Skeletal muscle satellite cell (primary cell): ENCODE measurements around the gene FMO5.
"Not testable (repeated sequence)": the region's sequence is repeated elsewhere in the genome, so short reads cannot be mapped to it uniquely, and the experiment has no call there.

Experiments
- H3K27me3 ChIP-seq: 2 replicates; pipeline ENCODE4 v1.7.0; 2013; ENCODE audit warnings: low read length; ENCODE audit not compliant: control insufficient read depth, insufficient read depth
- H3K36me3 ChIP-seq: 2 replicates; pipeline ENCODE4 v1.7.0; 2013; ENCODE audit warnings: mild to moderate bottlenecking, control low read depth, low read length; ENCODE audit not compliant: insufficient read depth
- H3K4me1 ChIP-seq: 2 replicates; pipeline ENCODE4 v1.7.0; 2013; ENCODE audit warnings: low read length; ENCODE audit not compliant: control insufficient read depth, insufficient read depth
- H3K4me2 ChIP-seq: 2 replicates; pipeline ENCODE4 v1.7.0; 2013; ENCODE audit warnings: mild to moderate bottlenecking, low read length
- H3K4me3 ChIP-seq: 2 replicates; pipeline ENCODE4 v1.7.0; 2013; ENCODE audit warnings: low read length
- H3K9ac ChIP-seq: 2 replicates; pipeline ENCODE4 v1.7.0; 2013; ENCODE audit warnings: mild to moderate bottlenecking, low read depth, low read length, moderate library complexity
- H3K9me3 ChIP-seq: replicated peaks from 2 replicates; pipeline ENCODE4 v1.7.0; 2013; ENCODE audit warnings: mild to moderate bottlenecking, control low read depth, low read length

Gene FMO5

GRCh38 chr1:147246044-147246690 lies 21.0 kb upstream of the FMO5 start:
- Histone ChIP-seq H3K4me2 (no peak overlapping the region), H3K27me3 (no peaks in the 10 kb centered on the region), H3K4me1 (peaks cover 5% of the 10 kb centered on the region), H3K9me3 (no peaks in the 10 kb centered on the region), H3K36me3 (no peaks in the 10 kb centered on the region), H3K4me3 (no peak overlapping the region), H3K9ac (no peak overlapping the region)

- Histone ChIP-seq H3K27me3 (no peaks in the 10 kb centered on the region), H3K9ac (no peak overlapping the region), H3K4me1 (peaks cover 5% of the 10 kb centered on the region), H3K4me3 (no peak overlapping the region), H3K9me3 (no peaks in the 10 kb centered on the region), H3K36me3 (no peaks in the 10 kb centered on the region), H3K4me2 (no peak overlapping the region)
Measured at GRCh38 chr1:147245586-147246021, 20.5 kb upstream of the FMO5 start.

- peaks cover 5% of the 10 kb centered on the region for H3K4me1 ChIP-seq
- no peak overlapping the region for H3K4me3 ChIP-seq
- H3K27me3 ChIP-seq = no peaks in the 10 kb centered on the region
- H3K36me3 ChIP-seq = no peaks in the 10 kb centered on the region
- H3K4me2 ChIP-seq = no peak overlapping the region
- no peaks in the 10 kb centered on the region for H3K9me3 ChIP-seq
- H3K9ac ChIP-seq = no peak overlapping the region
Measured at GRCh38 chr1:147245129-147245528, 20.0 kb upstream of the FMO5 start.

DNA sequence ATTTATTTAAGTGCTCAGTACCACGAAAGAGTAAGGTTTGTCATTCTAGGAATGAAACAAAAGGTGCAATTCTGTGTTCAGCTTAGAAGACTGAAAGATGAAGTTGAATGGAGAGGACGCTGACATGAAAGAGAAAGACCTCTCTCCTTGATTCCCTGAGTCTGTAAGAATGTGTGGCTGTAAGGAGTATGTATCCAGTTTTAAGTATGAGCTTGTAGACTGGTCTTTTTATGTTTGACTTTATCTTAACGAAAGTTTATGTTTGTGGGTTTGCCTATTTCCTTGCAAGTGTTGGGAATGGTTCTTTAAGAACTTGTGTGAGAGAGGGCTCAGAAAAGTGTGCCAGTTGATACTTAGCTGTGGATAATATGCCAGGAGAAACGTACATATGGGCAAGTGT lies 18.7 kb upstream of the FMO5 start:
- Histone ChIP-seq H3K4me2 (peak overlapping the region; percentile 85), H3K9ac (peak overlapping the region; percentile 93), H3K4me3 (peak overlapping the region; percentile 75), H3K9me3 (no peaks in the 10 kb centered on the region), H3K27me3 (no peaks in the 10 kb centered on the region), H3K36me3 (no peaks in the 10 kb centered on the region), H3K4me1 (peaks cover 5% of the 10 kb centered on the region)

GRCh38 chr1:147243228-147243685 lies 18.1 kb upstream of the FMO5 start:
- Histone ChIP-seq H3K4me1 (peaks cover 5% of the 10 kb centered on the region), H3K9ac (peak overlapping the region; percentile 93), H3K4me3 (peak overlapping the region; percentile 75), H3K36me3 (no peaks in the 10 kb centered on the region), H3K9me3 (no peaks in the 10 kb centered on the region), H3K4me2 (peak overlapping the region; percentile 85), H3K27me3 (no peaks in the 10 kb centered on the region)

DNA sequence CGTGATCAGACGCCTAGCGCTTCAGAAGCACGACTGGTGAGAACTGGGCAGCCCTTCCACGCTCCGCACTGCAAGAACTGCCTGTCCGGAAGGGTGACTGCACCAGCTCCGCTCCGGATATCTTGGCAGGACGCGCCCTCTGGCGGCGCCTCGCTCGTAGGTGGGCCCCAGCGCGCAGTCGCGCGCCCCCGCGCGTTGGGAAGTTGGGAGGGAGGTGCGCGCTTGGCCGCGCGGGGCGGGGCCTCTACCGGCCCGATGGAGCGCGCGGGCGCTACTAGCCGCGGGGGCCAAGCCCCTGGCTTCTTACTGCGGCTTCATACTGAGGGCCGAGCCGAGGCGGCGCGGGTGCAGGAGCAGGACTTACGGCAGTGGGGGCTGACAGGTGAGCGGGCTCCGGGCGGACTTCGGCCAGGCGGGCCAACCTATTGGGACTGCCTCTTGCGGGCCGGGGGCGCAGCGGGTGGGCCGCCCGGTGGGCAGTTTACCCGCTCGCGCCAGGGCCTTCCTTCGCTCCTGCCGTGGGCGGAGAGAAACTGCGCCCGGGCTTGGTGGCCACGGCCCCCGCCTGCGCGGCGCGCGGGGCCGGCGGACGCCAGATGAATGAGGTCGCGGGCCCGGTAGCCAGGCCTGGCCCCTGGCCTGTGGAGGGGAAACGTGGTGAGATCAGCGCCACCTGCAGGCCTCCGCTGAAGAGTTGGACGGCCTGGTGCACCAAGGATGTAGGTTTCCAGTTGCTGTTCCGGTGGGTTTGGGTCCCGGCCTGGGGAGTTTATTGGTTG lies 17.5 kb upstream of the FMO5 start, which contains the start of gene CHD1L:
Gene CHD1L (plus strand): TSS at position 236 of the 779 bp plus-strand sequence. CDS start 20 bp downstream, at position 256.
- Histone ChIP-seq H3K9ac (peak within 1 kb of the TSS; percentile 93), H3K27me3 (peaks cover 1% of the 10 kb centered on the region), H3K36me3 (no peaks in the 10 kb centered on the region), H3K4me1 (peaks cover 5% of the 10 kb centered on the region), H3K4me3 (peak within 1 kb of the TSS; percentile 75), H3K9me3 (no peaks in the 10 kb centered on the region), H3K4me2 (peak within 1 kb of the TSS; percentile 85)

DNA sequence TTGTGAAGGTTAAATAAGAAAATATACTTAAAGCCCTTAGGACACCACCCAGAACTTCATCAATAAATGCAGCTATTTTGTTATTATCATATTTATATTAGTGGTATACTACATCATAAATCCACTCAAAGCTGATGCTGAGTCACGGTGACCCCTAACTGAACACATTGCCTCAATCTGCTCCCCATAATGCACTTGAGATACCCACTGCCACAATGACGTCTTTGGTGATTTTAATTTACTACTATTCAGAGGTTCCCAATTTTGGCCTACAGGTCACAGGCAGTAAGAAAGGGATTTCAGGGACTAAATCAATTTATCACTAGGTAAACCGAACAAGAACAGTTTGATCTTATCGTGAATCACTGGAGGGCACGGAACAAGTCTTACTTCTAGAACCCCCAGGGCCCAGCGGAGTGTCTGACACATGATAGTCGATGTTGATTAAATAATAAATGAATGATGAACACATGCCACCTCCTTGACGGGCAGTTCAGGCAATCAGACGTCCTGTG lies 16.9 kb upstream of the FMO5 start:
- H3K4me2 ChIP-seq = peak overlapping the region; percentile 85
- H3K9ac ChIP-seq = peak overlapping the region; percentile 93
- H3K9me3 ChIP-seq = no peaks in the 10 kb centered on the region
- H3K36me3 ChIP-seq = no peaks in the 10 kb centered on the region
- peaks cover 4% of the 10 kb centered on the region for H3K27me3 ChIP-seq
- peak overlapping the region; percentile 75 for H3K4me3 ChIP-seq
- H3K4me1 ChIP-seq = peaks cover 5% of the 10 kb centered on the region

- H3K4me1 ChIP-seq, H3K9ac ChIP-seq, H3K4me3 ChIP-seq, H3K36me3 ChIP-seq, H3K9me3 ChIP-seq, H3K4me2 ChIP-seq, H3K27me3 ChIP-seq: not testable (repeated sequence)
Measured at GRCh38 chr1:147240131-147240721, 15.1 kb upstream of the FMO5 start.

DNA sequence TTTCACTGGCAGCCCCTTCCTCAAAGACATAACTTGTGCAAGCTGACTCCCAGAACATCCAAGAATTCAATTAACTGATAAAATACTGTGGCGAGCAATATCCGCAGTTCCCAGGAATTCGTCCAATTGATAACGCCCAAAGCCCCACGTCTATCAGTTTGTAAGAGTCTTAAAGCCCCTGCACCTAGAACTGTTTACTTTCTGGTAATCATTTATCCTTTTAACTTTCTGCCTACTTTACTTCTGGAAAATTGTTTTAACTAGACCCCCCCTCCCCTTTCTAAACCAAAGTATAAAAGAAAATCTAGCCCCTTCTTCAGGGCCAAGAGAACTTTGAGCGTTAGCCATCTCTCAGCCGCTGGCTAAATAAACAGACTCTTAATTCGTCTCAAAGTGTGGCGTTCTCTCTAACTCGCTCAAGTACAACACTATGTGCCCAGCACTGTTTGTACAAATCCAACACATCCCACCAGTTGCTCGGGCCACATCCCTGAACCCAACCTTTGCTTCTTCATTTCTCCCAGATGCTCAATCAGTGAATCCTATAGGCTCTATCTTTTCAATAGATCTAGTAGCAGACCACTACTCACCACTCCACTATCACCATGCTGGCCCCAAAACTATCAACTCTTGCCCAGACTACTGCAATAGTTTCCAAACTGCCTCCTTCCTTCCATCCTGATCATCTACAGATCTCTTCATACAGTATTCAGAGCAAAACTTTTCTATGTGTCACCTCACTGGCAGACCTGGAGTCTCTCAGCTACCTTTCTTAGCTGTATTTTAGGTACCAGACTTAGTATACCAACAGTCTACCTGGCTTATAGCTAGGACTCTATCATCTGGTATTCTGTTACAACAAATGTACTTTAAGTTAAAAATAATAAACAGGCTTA lies 14.0 kb upstream of the FMO5 start:
- H3K4me3 ChIP-seq = no peak overlapping the region
- peaks cover 4% of the 10 kb centered on the region for H3K9me3 ChIP-seq
- H3K27me3 ChIP-seq = peaks cover 10% of the 10 kb centered on the region
- no peaks in the 10 kb centered on the region for H3K36me3 ChIP-seq
- no peak overlapping the region for H3K4me2 ChIP-seq
- no peak overlapping the region for H3K9ac ChIP-seq
- H3K4me1 ChIP-seq = peaks cover 5% of the 10 kb centered on the region

GRCh38 chr1:147238053-147238902 lies 13.1 kb upstream of the FMO5 start:
- H3K9ac ChIP-seq = no peak overlapping the region
- H3K4me1 ChIP-seq = peaks cover 5% of the 10 kb centered on the region
- no peak overlapping the region for H3K4me3 ChIP-seq
- peaks cover 10% of the 10 kb centered on the region for H3K27me3 ChIP-seq
- peaks cover 4% of the 10 kb centered on the region for H3K9me3 ChIP-seq
- no peak overlapping the region for H3K4me2 ChIP-seq
- no peaks in the 10 kb centered on the region for H3K36me3 ChIP-seq
